Measurements from ENCODE around the gene CFAP92.

DNA sequence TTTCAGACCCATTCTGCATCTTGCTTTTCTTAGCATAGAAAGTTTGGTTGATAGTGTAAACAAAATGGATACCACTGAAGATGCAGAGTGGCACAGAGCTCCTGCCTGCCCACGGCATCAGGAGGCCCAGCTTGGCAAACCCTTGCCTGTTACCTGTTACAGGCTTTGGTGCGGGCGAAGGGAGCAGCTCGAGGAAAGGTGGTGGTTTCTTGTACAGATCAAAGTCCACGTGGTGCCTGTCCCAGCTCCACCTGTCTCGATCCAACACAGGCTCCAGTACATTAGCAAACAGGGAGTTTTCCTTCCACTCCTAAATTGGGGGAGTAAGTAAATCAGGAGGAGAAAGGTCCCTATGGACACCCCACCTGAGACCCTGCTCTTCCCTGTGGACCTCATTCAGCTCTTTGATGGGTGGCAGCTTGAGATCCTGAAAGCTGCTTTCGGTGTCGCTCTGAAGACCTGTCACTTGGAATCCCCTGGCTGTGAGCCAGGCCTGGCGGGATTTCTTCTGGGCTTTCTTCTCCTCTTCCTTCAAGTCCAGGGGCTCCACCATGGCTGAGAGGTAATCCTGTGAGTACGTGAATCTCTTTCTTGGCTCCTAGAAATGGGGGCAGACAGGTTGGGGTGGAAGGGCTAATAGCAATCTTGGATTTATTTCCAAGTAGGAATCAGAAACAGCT, 78.8 kb downstream of the CFAP92 start:
- TF ChIP-seq, protein P1, sequence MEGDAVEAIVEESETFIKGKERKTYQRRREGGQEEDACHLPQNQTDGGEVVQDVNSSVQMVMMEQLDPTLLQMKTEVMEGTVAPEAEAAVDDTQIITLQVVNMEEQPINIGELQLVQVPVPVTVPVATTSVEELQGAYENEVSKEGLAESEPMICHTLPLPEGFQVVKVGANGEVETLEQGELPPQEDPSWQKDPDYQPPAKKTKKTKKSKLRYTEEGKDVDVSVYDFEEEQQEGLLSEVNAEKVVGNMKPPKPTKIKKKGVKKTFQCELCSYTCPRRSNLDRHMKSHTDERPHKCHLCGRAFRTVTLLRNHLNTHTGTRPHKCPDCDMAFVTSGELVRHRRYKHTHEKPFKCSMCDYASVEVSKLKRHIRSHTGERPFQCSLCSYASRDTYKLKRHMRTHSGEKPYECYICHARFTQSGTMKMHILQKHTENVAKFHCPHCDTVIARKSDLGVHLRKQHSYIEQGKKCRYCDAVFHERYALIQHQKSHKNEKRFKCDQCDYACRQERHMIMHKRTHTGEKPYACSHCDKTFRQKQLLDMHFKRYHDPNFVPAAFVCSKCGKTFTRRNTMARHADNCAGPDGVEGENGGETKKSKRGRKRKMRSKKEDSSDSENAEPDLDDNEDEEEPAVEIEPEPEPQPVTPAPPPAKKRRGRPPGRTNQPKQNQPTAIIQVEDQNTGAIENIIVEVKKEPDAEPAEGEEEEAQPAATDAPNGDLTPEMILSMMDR (IDR thresholded peaks at IDR 0.05) = no peak
- no peak for TF ChIP-seq POLR2A (IDR thresholded peaks at IDR 0.05)

Data from testis (tissue), 2 donors.